Heart left ventricle (tissue), 16 donors: ENCODE measurements around the gene NSD2. TPM values are rescaled to one million over a fixed set of nuclear protein-coding genes. Genes with fewer than 3 reads are reported as not detected.

Experiments
- ATAC-seq, 4 donors: fragments of 200-7000 bp; cut with Tn5 transposase; one replicate each; pipeline ENCODE4 v1.9.1; 2020 to 2022; ENCODE audit warnings: moderate library complexity in 4 of 4, mild to moderate bottlenecking in 3 of 4, moderate number of reproducible peaks in 1 of 4
- DNase-seq, 5 donors: peaks; one replicate each; pipeline ENCODE4 v3.0.0-alpha.2; 2020
- H3K27ac ChIP-seq, 12 donors: fragments of 200-600 bp; sonication (generic) in 4 of 12; one replicate each; pipeline versions ENCODE4 v1.5.0 to v1.8.0; 2016 to 2022; ENCODE audit warnings: mild to moderate bottlenecking in 2 of 12
- H3K27me3 ChIP-seq, 9 donors: fragments of 200-600 bp; sonication (generic) in 2 of 9; one replicate each; pipeline versions ENCODE4 v1.5.1 to v1.8.0; 2016 to 2022; ENCODE audit warnings: mild to moderate bottlenecking in 3 of 9
- H3K36me3 ChIP-seq, 9 donors: fragments of 200-600 bp; sonication (generic) in 2 of 9; one replicate each; pipeline versions ENCODE4 v1.5.0 to v1.8.0; 2018 to 2022; ENCODE audit warnings: mild to moderate bottlenecking in 2 of 9
- H3K4me1 ChIP-seq, 12 donors: fragments of 200-600 bp; sonication (generic) in 4 of 12; one replicate each; pipeline versions ENCODE4 v1.5.0 to v1.8.0; 2016 to 2022; ENCODE audit warnings: mild to moderate bottlenecking in 3 of 12
- H3K4me3 ChIP-seq, 12 donors: fragments of 200-600 bp; sonication (generic) in 4 of 12; one replicate each; pipeline versions ENCODE4 v1.5.0 to v1.8.0; 2017 to 2022; ENCODE audit warnings: mild to moderate bottlenecking in 9 of 12, moderate library complexity in 4 of 12
- H3K9me3 ChIP-seq, 12 donors: fragments of 200-600 bp; sonication (generic) in 4 of 12; one replicate each; pipeline versions ENCODE4 v1.5.0 to v1.8.0; 2016 to 2022; ENCODE audit warnings: mild to moderate bottlenecking in 1 of 12
- POLR2A ChIP-seq, 2 donors: fragments of 450-650 bp; IDR thresholded peaks; one replicate each; pipeline ENCODE4 v1.6.1; 2017; ENCODE audit warnings: antibody characterized with exemption in 2 of 2, mild to moderate bottlenecking in 2 of 2, moderate library complexity in 2 of 2
- WGBS, 4 donors: extraction: QIAGEN DNeasy Blood & Tissue Kit in 2 of 4; methylation state at CpG; one replicate each; pipeline versions ENCODE4 v1.1.5 to v1.1.7; 2013 to 2018; 5-methylcytosine and 5-hydroxymethylcytosine counted together
- intact Hi-C, 10 donors: fragments of 100-400 bp; cut with DNase I; formaldehyde crosslinking; loops; one replicate each; pipeline versions ENCODE4 v1.11.1 to v1.14.2; 2022
- polyA plus RNA-seq, 2 donors: library from polyadenylated mRNA; stranded (reverse); fragments of 200-250 nt; gene quantifications; one replicate each; pipeline ENCODE4 v1.2.3, GENCODE V29; 2013
- total RNA-seq, 9 donors: library from RNA; depleted of rRNA in 2 of 9; stranded (reverse); fragments of >200 nt in 2 of 9; fragmentation: NEBNext Ultra II Directional in 3 of 9; extraction: Animal tissue kit (Norgen Biotek cat#: 25700) in 3 of 9; gene quantifications; one replicate each; pipeline versions ENCODE4 v1.1.0 to v1.2.4, GENCODE V29; 2016 to 2023
- TF ChIP-seq, protein P1 (sequence below), 12 donors: fragments of 200-600 bp; sonication (generic) in 4 of 12; IDR thresholded peaks; one replicate each; pipeline versions ENCODE4 v1.5.0 to v1.8.0; 2018 to 2022; ENCODE audit warnings: antibody characterized with exemption in 12 of 12, mild to moderate bottlenecking in 5 of 12
- donor health status: ischemic (EF 13 %, LVEDD 7.1; RV severe dilation, severe dysfunction).
- donor health status: healthy with polysubstance abuse.
- donor health status: DM: no; HTN: yes; CAD: no.
- donor health status: DM: no; HTN: no; CAD: no.
- donor health status: ischemic (EF 25% LVEDD 6.9; RV normal size, moderate dysfunction).
- donor health status: ischemic (EF 25% LVEDD 5.7; RV mildly dilated, moderate dysfunction).
- donor health status: healthy.
- donor health status: DM: yes; HTN: yes; CAD: no.
- donor health status: ischemic (EF 35%, LVEDD 5.7; RV mildly dilated, moderate dysfunction).
- donor health status: nonischemic (EF 11% LVEDD 7.7; RV severe dilation, severe dysfunction).
- donor health status: DM: yes; HTN: yes; CAD: no.
- donor health status: PGD.
- donor health status: ischemic (EF 29% LVEDD 5.4; RV normal size, mild dysfunction).
- donor health status: nonischemic (EF 23%, LVEDD 6.1; RV moderate dilation, normal function).

NSD2 gene
- total and polyA plus RNA-seq, 11 donors, result 11.4 to 63.3 (median 39.0) TPM

DNA sequence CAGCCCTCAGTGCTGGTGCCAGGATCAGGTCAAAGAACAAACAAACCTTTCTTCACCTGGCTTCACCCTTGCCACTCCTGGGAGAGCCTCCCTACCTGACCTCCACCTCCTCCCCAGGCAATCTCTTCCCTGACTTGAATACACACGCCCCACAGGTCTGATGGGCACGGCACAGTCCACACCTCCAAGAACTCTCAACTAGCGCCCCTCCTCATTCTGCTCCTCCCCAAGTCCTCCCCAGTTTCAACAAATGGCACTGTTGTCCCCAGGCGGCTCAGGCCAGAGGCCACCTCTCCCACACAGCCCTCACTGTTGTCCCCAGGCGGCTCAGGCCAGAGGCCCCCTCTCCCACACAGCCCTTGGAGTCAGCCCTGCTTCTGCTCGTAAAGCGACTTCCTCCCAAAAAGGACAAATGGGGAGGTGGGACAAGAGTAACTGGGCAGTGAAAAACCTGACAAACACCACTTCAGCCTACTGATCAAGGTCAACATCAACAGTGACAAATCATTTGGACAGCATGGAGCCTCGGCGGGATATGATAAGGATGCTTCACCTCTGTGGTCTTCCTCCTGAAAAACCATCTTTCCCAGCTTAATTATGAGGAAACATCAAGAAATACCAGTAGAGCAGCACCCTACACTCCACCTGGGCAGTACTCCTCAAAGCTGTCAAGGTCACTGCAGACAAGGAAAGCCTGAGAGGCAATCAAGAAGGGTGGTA lies 18.1 kb upstream of the NSD2 start:
- no peak for DNase-seq
- Histone ChIP-seq H3K36me3 (peaks cover 0 to 14% (median 3%) of the 10 kb centered on the region in 9 donors), H3K27ac (peak overlapping the region in 1 of 12 donors; percentile 55), H3K4me3 (no peak overlapping the region), H3K4me1 (peaks cover 0 to 57% (median 26%) of the 10 kb centered on the region in 12 donors), H3K9me3 (no peaks in the 10 kb centered on the region), H3K27me3 (no peaks in the 10 kb centered on the region)
- ATAC-seq, result no peak
- TF ChIP-seq, protein P1, sequence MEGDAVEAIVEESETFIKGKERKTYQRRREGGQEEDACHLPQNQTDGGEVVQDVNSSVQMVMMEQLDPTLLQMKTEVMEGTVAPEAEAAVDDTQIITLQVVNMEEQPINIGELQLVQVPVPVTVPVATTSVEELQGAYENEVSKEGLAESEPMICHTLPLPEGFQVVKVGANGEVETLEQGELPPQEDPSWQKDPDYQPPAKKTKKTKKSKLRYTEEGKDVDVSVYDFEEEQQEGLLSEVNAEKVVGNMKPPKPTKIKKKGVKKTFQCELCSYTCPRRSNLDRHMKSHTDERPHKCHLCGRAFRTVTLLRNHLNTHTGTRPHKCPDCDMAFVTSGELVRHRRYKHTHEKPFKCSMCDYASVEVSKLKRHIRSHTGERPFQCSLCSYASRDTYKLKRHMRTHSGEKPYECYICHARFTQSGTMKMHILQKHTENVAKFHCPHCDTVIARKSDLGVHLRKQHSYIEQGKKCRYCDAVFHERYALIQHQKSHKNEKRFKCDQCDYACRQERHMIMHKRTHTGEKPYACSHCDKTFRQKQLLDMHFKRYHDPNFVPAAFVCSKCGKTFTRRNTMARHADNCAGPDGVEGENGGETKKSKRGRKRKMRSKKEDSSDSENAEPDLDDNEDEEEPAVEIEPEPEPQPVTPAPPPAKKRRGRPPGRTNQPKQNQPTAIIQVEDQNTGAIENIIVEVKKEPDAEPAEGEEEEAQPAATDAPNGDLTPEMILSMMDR (IDR thresholded peaks at IDR 0.05), result no peak
- no peak for TF ChIP-seq POLR2A (IDR thresholded peaks at IDR 0.05)
- WGBS, 4 donors, result 82 to 91% (median 87%) methylated on average over 9 of the region's 9 CpGs
- intact Hi-C loops, result loop anchor here in 1 of 10 donors (10.0 kb wide), 1 partner anchor 58 kb away; the partner anchor contains the start of gene FGFR3

DNA sequence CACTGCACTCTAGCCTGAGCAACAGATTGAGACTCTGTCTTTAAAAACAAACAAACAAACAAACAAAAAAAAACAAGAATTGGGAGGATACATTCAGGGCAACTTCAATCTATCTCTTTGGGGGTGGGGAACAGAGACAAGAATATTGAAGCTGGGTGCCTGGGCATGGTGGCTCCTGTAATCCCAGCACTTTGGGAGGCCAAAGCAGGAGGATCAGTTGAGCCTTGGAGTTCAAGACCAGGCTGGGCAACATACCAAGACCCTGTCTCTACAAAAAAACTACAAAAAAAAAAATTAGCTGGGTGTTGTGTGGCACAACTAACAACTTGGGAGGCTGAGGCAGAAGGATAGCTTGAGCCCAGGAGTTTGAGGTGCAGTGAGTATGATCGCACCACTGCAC lies 16.4 kb upstream of the NSD2 start:
- TF ChIP-seq POLR2A (IDR thresholded peaks at IDR 0.05), result no peak
- TF ChIP-seq, protein P1 (IDR thresholded peaks at IDR 0.05), result no peak
- 67 to 85% (median 70%) methylated on average over 1 of the region's 1 CpG for whole genome bisulfite sequencing, 4 donors
- H3K9me3 ChIP-seq, result no peaks in the 10 kb centered on the region
- H3K27me3 ChIP-seq, result no peaks in the 10 kb centered on the region
- DNase-seq (no peak), ATAC-seq (no peak)
- H3K4me3 ChIP-seq, result peak overlapping the region in 11 of 12 donors; percentile 55 to 99 (median 86)
- H3K4me1 ChIP-seq, result peaks cover 0 to 57% (median 26%) of the 10 kb centered on the region in 12 donors
- H3K36me3 ChIP-seq, result peaks cover 0 to 6% (median 0%) of the 10 kb centered on the region in 9 donors
- intact Hi-C loops, result loop anchor here in 8 of 10 donors (5.0 to 10.0 kb wide), 2 partner anchors 43 to 60 kb away; partner anchors contain the start of gene FGFR3 (in 1 of the 8)
- peak overlapping the region in 4 of 12 donors; percentile 80 to 93 (median 86) for H3K27ac ChIP-seq

DNA sequence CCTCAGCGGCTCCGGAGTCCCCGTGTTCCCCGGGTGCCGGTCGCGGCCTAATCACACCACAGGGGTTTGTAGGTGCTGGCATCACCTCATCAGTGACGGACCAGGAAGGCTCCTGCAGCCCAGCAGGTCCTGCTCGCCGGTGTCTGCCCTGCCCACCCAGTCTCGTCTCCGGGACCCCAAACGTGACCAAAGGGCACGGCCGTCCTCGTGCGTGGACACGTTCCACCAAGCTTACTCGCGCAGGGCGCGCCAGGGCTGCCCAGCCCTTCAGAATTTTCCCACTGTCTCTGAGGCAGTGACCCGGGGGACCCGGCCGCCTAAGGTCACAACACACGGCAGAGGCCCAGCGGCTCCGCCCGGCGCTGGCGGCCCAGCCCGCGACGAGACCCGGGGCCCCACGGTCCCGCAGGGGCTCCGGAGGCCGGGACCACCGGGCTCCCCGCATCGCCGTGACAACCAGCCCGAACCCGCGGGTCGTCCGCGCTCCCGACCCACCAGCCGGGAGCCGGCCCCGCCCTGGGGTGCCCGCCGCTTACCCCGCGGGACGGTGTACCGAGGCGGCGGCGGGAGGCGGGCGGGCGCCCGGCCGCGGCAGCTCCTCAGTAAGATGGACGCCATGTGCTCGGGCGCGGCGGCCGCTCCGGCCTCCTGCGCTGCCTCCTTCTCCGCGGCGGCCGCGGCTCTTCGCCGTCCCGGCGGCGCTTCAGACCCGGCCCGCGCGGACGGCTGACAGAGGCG lies 15.7 kb upstream of the NSD2 start:
- peaks cover 0 to 57% (median 26%) of the 10 kb centered on the region in 12 donors for H3K4me1 ChIP-seq
- intact Hi-C loops, result loop anchor here in 8 of 10 donors (1.0 to 10.0 kb wide), 4 partner anchors 15 to 61 kb away; partner anchors contain the start of genes FGFR3 (in 1 of the 8) and NSD2 (in 1 of the 8)

More for the DNA sequence above, 15.7 kb upstream of the NSD2 start:
- Histone ChIP-seq H3K9me3 (no peaks in the 10 kb centered on the region), H3K27me3 (no peaks in the 10 kb centered on the region), H3K36me3 (peaks cover 0 to 6% (median 0%) of the 10 kb centered on the region in 9 donors), H3K27ac (peak overlapping the region; percentile 5 to 94 (median 88)), H3K4me3 (peak overlapping the region; percentile 55 to 99 (median 84))
- ATAC-seq (peak in 2 of 4 donors; percentile 30 to 37), DNase-seq (peak in 3 of 5 donors; percentile 32 to 55 (median 48))
- TF ChIP-seq, protein P1 (IDR thresholded peaks at IDR 0.05), result no peak
- no peak for TF ChIP-seq POLR2A (IDR thresholded peaks at IDR 0.05)
- 0 to 2% (median 1%) methylated on average over 37 to 92 of the region's 92 CpGs for WGBS, 4 donors
